Gastroesophageal sphincter (tissue), 4 donors: ENCODE data around the gene UBL3. TPM values are rescaled to one million over a fixed set of nuclear protein-coding genes. Genes with fewer than 3 reads are reported as not detected.
A peak's percentile ranks its signal among the peaks of the same experiment; 100 is the strongest.

ENCODE experiments used
- ATAC-seq: fragments of 150-250 bp; one replicate; pipeline ENCODE4 v1.9.1; 2016; ENCODE audit warnings: mild to moderate bottlenecking, moderate library complexity
- H3K27ac ChIP-seq, 4 donors: fragments of 200-600 bp; sonication (generic) in 3 of 4; 1 replicate in 3 of 4; 2 replicates in 1 of 4; pipeline ENCODE4 v1.5.1; 2016 to 2019
- H3K27me3 ChIP-seq: fragments of 200-600 bp; sonication (generic); one replicate; pipeline ENCODE4 v1.5.1; 2019
- H3K36me3 ChIP-seq, 2 donors: fragments of 200-600 bp; sonication (generic); one replicate each; pipeline ENCODE4 v1.5.1; 2019; ENCODE audit warnings: control low read depth in 1 of 2
- H3K4me1 ChIP-seq, 3 donors: fragments of 200-600 bp; sonication (generic); 1 replicate in 2 of 3; 2 replicates in 1 of 3; pipeline ENCODE4 v1.5.1; 2016 to 2019; ENCODE audit warnings: control low read depth in 2 of 3
- H3K4me3 ChIP-seq, 2 donors: fragments of 200-600 bp; sonication (generic); one replicate each; pipeline ENCODE4 v1.5.1; 2019; ENCODE audit warnings: mild to moderate bottlenecking in 1 of 2, moderate library complexity in 1 of 2
- H3K9me3 ChIP-seq, 3 donors: fragments of 200-600 bp; sonication (generic); one replicate each; pipeline ENCODE4 v1.5.1; 2017 to 2019; ENCODE audit warnings: control low read depth in 2 of 3
- CTCF ChIP-seq, 4 experiments: fragments of 200-600 bp in 2 of 4; fragments of 450-650 bp in 2 of 4; sonication (generic) in 1 of 4; IDR thresholded peaks; one replicate each; pipeline ENCODE4 v1.5.1; 2017 to 2019; ENCODE audit warnings: antibody characterized with exemption in 4 of 4, mild to moderate bottlenecking in 2 of 4, moderate library complexity in 2 of 4
- EP300 ChIP-seq: sonication (generic); formaldehyde crosslinking; IDR thresholded peaks from one replicate; pipeline ENCODE4 v1.6.1; 2017; ENCODE audit warnings: antibody characterized with exemption, mild to moderate bottlenecking
- POLR2A ChIP-seq, 2 donors: fragments of 450-650 bp; IDR thresholded peaks; one replicate each; pipeline ENCODE4 v1.6.1; 2017; ENCODE audit warnings: antibody characterized with exemption in 2 of 2, mild to moderate bottlenecking in 2 of 2, moderate library complexity in 1 of 2
- POLR2AphosphoS5 ChIP-seq: sonication (generic); formaldehyde crosslinking; IDR thresholded peaks from one replicate; pipeline ENCODE4 v1.6.1; 2017; ENCODE audit warnings: antibody characterized with exemption
- WGBS, 2 donors: methylation state at CpG; one replicate each; pipeline ENCODE4 v1.1.5; 2018; ENCODE audit warnings: low coverage in 1 of 2; 5-methylcytosine and 5-hydroxymethylcytosine counted together
- total RNA-seq, 4 donors: library from RNA; depleted of rRNA; stranded (reverse); fragments of >200 nt; gene quantifications; one replicate each; pipeline ENCODE4 v1.1.0, GENCODE V29; 2016

UBL3 gene
- total RNA-seq, 4 donors from 2014 or later, result 36.7 to 46.7 (median 38.6) TPM

DNA sequence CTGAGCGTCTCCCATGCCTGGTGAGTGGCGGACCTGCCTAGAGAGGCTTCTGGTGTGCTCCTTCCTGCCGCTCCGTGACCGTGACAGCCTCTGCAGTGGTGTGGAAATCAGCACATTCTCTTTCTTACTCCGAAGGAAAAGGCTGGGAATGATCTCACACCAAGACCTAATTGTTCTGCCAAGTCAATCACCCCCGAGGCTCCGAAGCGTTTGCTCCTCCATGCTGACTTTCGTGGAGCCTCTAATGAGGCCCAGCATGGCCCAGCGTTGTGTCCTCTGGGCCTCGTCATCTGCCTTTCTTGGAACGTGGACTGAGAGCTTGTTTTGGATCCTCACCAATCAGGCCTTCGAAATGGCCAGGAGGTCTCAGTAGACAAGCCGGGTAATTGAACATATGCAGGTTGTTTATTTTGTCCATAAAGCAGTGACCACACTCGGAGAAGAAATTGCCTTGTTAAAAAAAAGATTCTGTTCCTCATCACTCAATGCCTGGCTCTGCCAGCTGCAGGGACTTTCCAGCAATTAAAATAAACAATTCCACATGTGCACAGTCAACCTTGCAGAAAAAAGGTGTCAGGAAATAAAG is 107.1 kb downstream of the UBL3 start:
- peak; percentile 82 for ATAC-seq
- Histone ChIP-seq H3K27ac (peak overlapping the region in 3 of 4 donors; percentile 63 to 74 (median 64)), H3K9me3 (no peaks in the 10 kb centered on the region), H3K4me1 (peaks cover 0 to 25% (median 4%) of the 10 kb centered on the region in 3 donors), H3K4me3 (peak overlapping the region in 1 of 2 donors; percentile 8), H3K36me3 (no peaks in the 10 kb centered on the region), H3K27me3 (no peaks in the 10 kb centered on the region)
- 26 to 30% methylated on average over 10 to 16 of the region's 16 CpGs for WGBS, 2 donors
- no peak for TF ChIP-seq CTCF (IDR thresholded peaks at IDR 0.05)
- TF ChIP-seq POLR2A (IDR thresholded peaks at IDR 0.05), result no peak
- TF ChIP-seq EP300, result no peak
- TF ChIP-seq POLR2AphosphoS5, result no peak

- peaks cover 0 to 25% (median 4%) of the 10 kb centered on the region in 3 donors for H3K4me1 ChIP-seq
- ATAC-seq, result no peak
- H3K36me3 ChIP-seq, result no peaks in the 10 kb centered on the region
- H3K9me3 ChIP-seq, result no peaks in the 10 kb centered on the region
- 86 to 90% methylated on average over 2 to 3 of the region's 3 CpGs for WGBS, 2 donors
- H3K4me3 ChIP-seq, result no peak overlapping the region
- TF ChIP-seq EP300 (no peak), CTCF (IDR thresholded peaks at IDR 0.05) (no peak), POLR2A (IDR thresholded peaks at IDR 0.05) (no peak), POLR2AphosphoS5 (no peak)
- no peaks in the 10 kb centered on the region for H3K27me3 ChIP-seq
- H3K27ac ChIP-seq, result no peak overlapping the region
These were observed 109.5 kb downstream of the UBL3 start for GRCh38 chr13:29740961-29741360.

GRCh38 chr13:29737061-29737460 is 113.4 kb downstream of the UBL3 start:
- Histone ChIP-seq H3K4me3 (no peak overlapping the region), H3K4me1 (no peaks in the 10 kb centered on the region), H3K27me3 (peaks cover 8% of the 10 kb centered on the region), H3K27ac (no peak overlapping the region), H3K36me3 (no peaks in the 10 kb centered on the region), H3K9me3 (no peaks in the 10 kb centered on the region)
- TF ChIP-seq CTCF (IDR thresholded peaks at IDR 0.05), result no peak
- no peak for TF ChIP-seq EP300
- no peak for TF ChIP-seq POLR2A (IDR thresholded peaks at IDR 0.05)
- no peak for TF ChIP-seq POLR2AphosphoS5
- 91 to 94% methylated on average over 5 of the region's 5 CpGs for WGBS, 2 donors
- ATAC-seq, result no peak

GRCh38 chr13:29733147-29733611 is 117.2 kb downstream of the UBL3 start:
- ATAC-seq, result no peak
- no peak overlapping the region for H3K27ac ChIP-seq
- peaks cover 8% of the 10 kb centered on the region for H3K27me3 ChIP-seq
- no peak overlapping the region for H3K4me3 ChIP-seq
- TF ChIP-seq POLR2AphosphoS5 (no peak), POLR2A (IDR thresholded peaks at IDR 0.05) (no peak), EP300 (no peak), CTCF (IDR thresholded peaks at IDR 0.05) (no peak)
- no peaks in the 10 kb centered on the region for H3K9me3 ChIP-seq
- H3K36me3 ChIP-seq, result no peaks in the 10 kb centered on the region
- 57 to 70% methylated on average over 3 to 5 of the region's 5 CpGs for WGBS, 2 donors
- H3K4me1 ChIP-seq, result no peaks in the 10 kb centered on the region

- peaks cover 0 to 7% (median 0%) of the 10 kb centered on the region in 3 donors for H3K9me3 ChIP-seq
- no peak overlapping the region for H3K27ac ChIP-seq
- no peak overlapping the region for H3K4me3 ChIP-seq
- peaks cover 1% of the 10 kb centered on the region for H3K27me3 ChIP-seq
- TF ChIP-seq POLR2AphosphoS5 (no peak), POLR2A (IDR thresholded peaks at IDR 0.05) (no peak), CTCF (IDR thresholded peaks at IDR 0.05) (no peak), EP300 (no peak)
- no peaks in the 10 kb centered on the region for H3K36me3 ChIP-seq
- WGBS, 2 donors, result 54 to 56% methylated on average over 2 to 3 of the region's 3 CpGs
- H3K4me1 ChIP-seq, result no peaks in the 10 kb centered on the region
- ATAC-seq, result no peak
These were observed 120.2 kb downstream of the UBL3 start for GRCh38 chr13:29730253-29730652.
